ENCODE results near the gene MBTPS1.

MBTPS1 gene

GRCh38 chr16:84116720-84117493 lies at the start of gene MBTPS1:
Gene MBTPS1, minus strand, starts transcription at chr16:84116942. Its CDS starts 15,159 bp downstream, at chr16:84101783.
- peak; percentile 97 for DNase-seq

GRCh38 chr16:84165746-84166145 lies 49.0 kb upstream of the MBTPS1 start:
- no peak for DNase-seq

GRCh38 chr16:84161801-84162200 lies 45.1 kb upstream of the MBTPS1 start:
- no peak for DNase-seq

GRCh38 chr16:84161037-84161436 lies 44.3 kb upstream of the MBTPS1 start:
- no peak for DNase-seq

GRCh38 chr16:84159800-84160199 lies 43.1 kb upstream of the MBTPS1 start:
- DNase-seq: no peak

GRCh38 chr16:84159007-84159406 lies 42.3 kb upstream of the MBTPS1 start:
- DNase-seq: no peak

GRCh38 chr16:84156342-84156784 lies 39.6 kb upstream of the MBTPS1 start:
- DNase-seq: no peak

- DNase-seq: no peak
Measured at GRCh38 chr16:84155771-84156170, 39.0 kb upstream of the MBTPS1 start.

- no peak for DNase-seq
Measured at GRCh38 chr16:84155226-84155625, 38.5 kb upstream of the MBTPS1 start.

GRCh38 chr16:84153660-84154214 lies 37.0 kb upstream of the MBTPS1 start:
- DNase-seq: no peak

- DNase-seq: no peak
Measured at GRCh38 chr16:84150926-84151325, 34.2 kb upstream of the MBTPS1 start.

GRCh38 chr16:84144859-84145639 lies 28.3 kb upstream of the MBTPS1 start, which contains the start of the genes DNAAF1 and HSDL1:
Gene DNAAF1, plus strand, starts transcription at chr16:84145308. Its CDS starts 133 bp downstream, at chr16:84145441.
Gene HSDL1, minus strand, starts transcription at chr16:84145177. Its CDS starts 13,856 bp downstream, at chr16:84131321.
- peak; percentile 94 for DNase-seq

- DNase-seq: peak; percentile 11
Measured at GRCh38 chr16:84144209-84144858, 27.6 kb upstream of the MBTPS1 start.

GRCh38 chr16:84143784-84144199 lies 27.1 kb upstream of the MBTPS1 start:
- DNase-seq: no peak

GRCh38 chr16:84143081-84143480 lies 26.3 kb upstream of the MBTPS1 start:
- DNase-seq: no peak

GRCh38 chr16:84141143-84141670 lies 24.5 kb upstream of the MBTPS1 start:
- no peak for DNase-seq

GRCh38 chr16:84139628-84140258 lies 23.0 kb upstream of the MBTPS1 start:
- DNase-seq: no peak

- DNase-seq: no peak
Measured at GRCh38 chr16:84138824-84139627, 22.3 kb upstream of the MBTPS1 start.

GRCh38 chr16:84138500-84138823 lies 21.7 kb upstream of the MBTPS1 start:
- DNase-seq: no peak

GRCh38 chr16:84137769-84138357 lies 21.1 kb upstream of the MBTPS1 start:
- DNase-seq: no peak

GRCh38 chr16:84137287-84137686 lies 20.5 kb upstream of the MBTPS1 start:
- no peak for DNase-seq
